Stimulated activated effector memory CD8-positive, alpha-beta T cell treated with anti-CD3 and anti-CD28 coated beads, Interleukin-12 subunit alpha, Interleukin-12 subunit beta, amount 100 ng/mL, for 72 hours (primary cell): ENCODE results near the gene ABR.
"Not testable (repeated sequence)": the region's sequence is repeated elsewhere in the genome, so short reads cannot be mapped to it uniquely, and the experiment has no call there.

Experiments used
- ATAC-seq: fragments of 150-1000 bp; cut with Tn5 transposase; 2 replicates; pipeline ENCODE4 v1.10.0; 2021
- DNase-seq, 2 donors: peaks; one replicate each; pipeline ENCODE4 v3.0.0; 2021 to 2022; ENCODE audit warnings: low spot score in 2 of 2
- H3K27ac Mint-ChIP-seq: one replicate; pipeline ENCODE4 v1.8.0; 2022; ENCODE audit warnings: mild to moderate bottlenecking, mixed read lengths
- H3K36me3 Mint-ChIP-seq: one replicate; pipeline ENCODE4 v1.8.0; 2022; ENCODE audit warnings: mild to moderate bottlenecking, mixed read lengths
- H3K4me1 Mint-ChIP-seq: one replicate; pipeline ENCODE4 v1.8.0; 2022; ENCODE audit warnings: mixed read lengths
- H3K4me3 Mint-ChIP-seq: one replicate; pipeline ENCODE4 v1.8.0; 2022; ENCODE audit warnings: mild to moderate bottlenecking, mixed read lengths
- H3K9me3 Mint-ChIP-seq: one replicate; pipeline ENCODE4 v1.8.0; 2022; ENCODE audit warnings: mixed read lengths

The ABR gene

GRCh38 chr17:1169221-1169928 is 10.4 kb downstream of the ABR start:
- Mint-ChIP-seq H3K36me3 (no peaks in the 10 kb centered on the region), H3K9me3 (no peaks in the 10 kb centered on the region), H3K4me3 (no peak overlapping the region), H3K4me1 (peaks cover 9% of the 10 kb centered on the region), H3K27ac (no peak overlapping the region)
- DNase-seq (no peak), ATAC-seq (no peak)

GRCh38 chr17:1168533-1169220 is 11.1 kb downstream of the ABR start:
- H3K4me3 Mint-ChIP-seq: no peak overlapping the region
- H3K36me3 Mint-ChIP-seq: no peaks in the 10 kb centered on the region
- H3K27ac Mint-ChIP-seq: no peak overlapping the region
- DNase-seq (no peak), ATAC-seq (no peak)
- no peaks in the 10 kb centered on the region for H3K9me3 Mint-ChIP-seq
- H3K4me1 Mint-ChIP-seq: peaks cover 3% of the 10 kb centered on the region

DNA sequence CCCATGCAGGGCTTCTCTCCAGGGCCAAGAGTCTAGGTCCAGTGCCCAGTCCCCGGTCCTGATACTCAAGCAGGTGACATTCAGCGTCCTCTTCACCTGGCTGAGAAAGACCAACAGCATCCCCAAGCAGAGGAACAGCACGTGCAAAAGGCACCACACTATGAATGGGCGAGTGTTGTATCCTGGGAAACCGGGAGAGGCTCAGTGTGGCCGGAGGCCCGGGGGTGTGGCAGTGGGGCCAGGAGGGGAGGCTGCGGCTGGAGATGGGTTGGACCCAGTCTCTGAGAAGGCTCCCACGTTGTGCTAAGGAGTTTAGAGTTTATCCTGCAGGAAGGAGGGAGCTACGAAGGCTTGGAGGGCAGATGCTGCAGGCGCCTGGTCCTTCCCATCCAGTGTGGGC is 13.5 kb downstream of the ABR start:
- no peak for ATAC-seq
- H3K4me1 Mint-ChIP-seq: no peaks in the 10 kb centered on the region
- no peaks in the 10 kb centered on the region for H3K36me3 Mint-ChIP-seq
- H3K27ac Mint-ChIP-seq: no peak overlapping the region
- no peak overlapping the region for H3K4me3 Mint-ChIP-seq
- no peak for DNase-seq
- H3K9me3 Mint-ChIP-seq: no peaks in the 10 kb centered on the region

DNA sequence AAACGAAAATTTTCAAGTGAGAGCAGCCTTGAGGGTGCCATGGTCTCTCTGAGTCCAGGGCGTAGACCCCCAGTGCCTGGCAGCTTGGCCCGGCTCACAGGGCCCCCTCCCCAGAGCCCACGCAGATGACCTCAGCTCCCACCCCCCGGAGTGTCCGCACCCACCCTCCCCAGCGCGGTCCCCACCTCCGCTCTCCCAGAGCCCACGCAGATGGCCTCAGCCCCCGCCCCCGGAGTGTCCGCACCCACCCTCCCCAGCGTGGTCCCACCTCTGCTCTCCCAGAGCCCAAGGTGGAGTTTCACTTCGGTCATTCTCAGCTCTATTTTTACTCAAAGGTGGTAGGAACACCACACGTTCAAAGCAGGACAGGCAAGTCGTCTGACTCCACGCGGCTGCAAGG is 13.9 kb downstream of the ABR start:
- H3K9me3 Mint-ChIP-seq: no peaks in the 10 kb centered on the region
- no peak overlapping the region for H3K4me3 Mint-ChIP-seq
- no peak overlapping the region for H3K27ac Mint-ChIP-seq
- H3K4me1 Mint-ChIP-seq: no peaks in the 10 kb centered on the region
- ATAC-seq (no peak), DNase-seq (no peak)
- no peaks in the 10 kb centered on the region for H3K36me3 Mint-ChIP-seq

- H3K9me3 Mint-ChIP-seq: no peaks in the 10 kb centered on the region
- H3K27ac Mint-ChIP-seq: no peak overlapping the region
- no peak overlapping the region for H3K4me3 Mint-ChIP-seq
- H3K4me1 Mint-ChIP-seq: peaks cover 5% of the 10 kb centered on the region
- no peak for ATAC-seq
- DNase-seq: no peak
- no peaks in the 10 kb centered on the region for H3K36me3 Mint-ChIP-seq
These were observed 14.7 kb downstream of the ABR start for GRCh38 chr17:1164935-1165556.

DNA sequence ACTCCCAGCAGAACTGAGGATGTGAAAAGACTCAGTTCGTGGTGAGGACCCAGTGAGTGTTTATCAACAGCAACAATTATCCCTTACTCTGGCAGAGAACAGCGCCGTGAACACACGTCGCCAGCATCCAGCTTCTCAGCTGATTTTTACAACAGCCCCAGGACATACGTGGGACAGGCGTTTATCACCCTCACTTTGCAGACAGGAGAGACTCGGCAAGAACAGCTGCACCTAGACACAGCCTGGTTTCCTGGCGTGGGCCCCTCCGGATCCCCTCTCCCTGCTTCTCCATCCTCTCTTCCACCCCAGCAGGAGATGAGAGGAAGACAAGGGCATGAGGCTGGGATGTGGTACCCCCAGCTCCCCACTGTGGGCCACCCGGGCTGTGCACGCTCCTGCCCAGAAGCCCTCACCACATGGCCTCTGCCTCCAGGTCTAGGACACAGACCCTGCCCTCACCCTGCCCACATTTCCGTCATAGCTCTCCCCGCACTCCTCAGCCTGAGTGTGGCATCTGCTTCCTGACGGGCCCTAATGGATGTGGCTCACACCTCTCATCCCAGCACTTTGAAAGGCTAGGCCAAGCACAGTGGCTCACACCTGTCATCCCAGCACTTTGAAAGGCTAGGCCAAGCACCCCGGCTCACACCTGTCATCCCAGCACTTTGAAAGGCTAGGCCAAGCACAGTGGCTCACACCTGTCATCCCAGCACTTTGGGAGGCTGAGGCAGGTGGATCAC is 17.5 kb downstream of the ABR start:
- DNase-seq (no peak), ATAC-seq (no peak)
- Mint-ChIP-seq H3K4me3 (no peak overlapping the region), H3K27ac (no peak overlapping the region), H3K9me3 (no peaks in the 10 kb centered on the region), H3K4me1 (peaks cover 5% of the 10 kb centered on the region), H3K36me3 (peaks cover 5% of the 10 kb centered on the region)

GRCh38 chr17:1160591-1161390 is 19.0 kb downstream of the ABR start:
- no peak for ATAC-seq
- DNase-seq: no peak
- peak overlapping the region; percentile 33 for H3K27ac Mint-ChIP-seq

DNA sequence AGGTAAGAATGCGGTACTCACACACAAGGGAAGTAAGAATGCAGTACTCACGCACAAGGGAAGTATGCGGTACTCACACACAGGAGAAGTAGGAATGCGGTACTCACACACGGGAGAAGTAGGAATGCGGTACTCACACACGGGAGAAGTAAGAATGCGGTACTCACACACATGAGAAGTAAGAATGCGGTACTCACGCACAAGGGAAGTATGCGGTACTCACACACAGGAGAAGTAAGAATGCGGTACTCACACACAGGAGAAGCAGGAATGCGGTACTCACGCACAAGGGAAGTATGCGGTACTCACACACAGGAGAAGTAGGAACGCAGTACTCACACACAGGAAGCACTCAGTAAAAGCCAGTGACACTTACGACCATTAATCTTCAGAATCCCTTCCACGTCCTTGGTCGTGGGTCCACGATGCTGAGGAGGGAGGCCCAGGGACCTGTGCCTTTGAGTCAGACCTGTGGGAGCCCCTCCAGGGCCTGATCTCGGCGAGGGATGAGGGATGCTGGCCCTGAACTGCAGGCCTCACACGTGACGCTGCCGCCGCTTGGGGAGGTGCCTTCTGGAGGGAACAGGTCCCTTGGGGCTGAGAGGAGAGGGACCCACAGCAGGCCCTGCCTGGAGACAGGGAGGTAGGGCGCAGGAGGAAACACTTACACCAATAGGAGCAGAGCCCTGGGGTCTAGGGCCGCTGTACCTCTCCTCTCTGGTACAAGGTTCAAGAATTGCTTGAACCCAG is 20.2 kb downstream of the ABR start:
- Mint-ChIP-seq H3K36me3 (peaks cover 5% of the 10 kb centered on the region), H3K27ac (no peak overlapping the region), H3K9me3 (no peaks in the 10 kb centered on the region), H3K4me1 (peaks cover 5% of the 10 kb centered on the region), H3K4me3 (no peak overlapping the region)
- no peak for DNase-seq
- ATAC-seq: no peak

More at GRCh38 chr17:1160591-1161390, 19.0 kb downstream of the ABR start:
- H3K4me1 Mint-ChIP-seq: peaks cover 5% of the 10 kb centered on the region
- no peak overlapping the region for H3K4me3 Mint-ChIP-seq
- H3K36me3 Mint-ChIP-seq: peaks cover 5% of the 10 kb centered on the region
- no peaks in the 10 kb centered on the region for H3K9me3 Mint-ChIP-seq

GRCh38 chr17:1158879-1159278 is 20.9 kb downstream of the ABR start:
- H3K4me1 Mint-ChIP-seq: peaks cover 5% of the 10 kb centered on the region
- H3K4me3 Mint-ChIP-seq: no peak overlapping the region
- DNase-seq (no peak), ATAC-seq (no peak)
- H3K27ac Mint-ChIP-seq: no peak overlapping the region
- no peaks in the 10 kb centered on the region for H3K9me3 Mint-ChIP-seq
- H3K36me3 Mint-ChIP-seq: peaks cover 5% of the 10 kb centered on the region

GRCh38 chr17:1156864-1157263 is 22.9 kb downstream of the ABR start:
- Mint-ChIP-seq H3K27ac (no peak overlapping the region), H3K4me3 (no peak overlapping the region), H3K9me3 (no peaks in the 10 kb centered on the region), H3K36me3 (peaks cover 5% of the 10 kb centered on the region), H3K4me1 (peaks cover 5% of the 10 kb centered on the region)
- DNase-seq (no peak), ATAC-seq (no peak)

DNA sequence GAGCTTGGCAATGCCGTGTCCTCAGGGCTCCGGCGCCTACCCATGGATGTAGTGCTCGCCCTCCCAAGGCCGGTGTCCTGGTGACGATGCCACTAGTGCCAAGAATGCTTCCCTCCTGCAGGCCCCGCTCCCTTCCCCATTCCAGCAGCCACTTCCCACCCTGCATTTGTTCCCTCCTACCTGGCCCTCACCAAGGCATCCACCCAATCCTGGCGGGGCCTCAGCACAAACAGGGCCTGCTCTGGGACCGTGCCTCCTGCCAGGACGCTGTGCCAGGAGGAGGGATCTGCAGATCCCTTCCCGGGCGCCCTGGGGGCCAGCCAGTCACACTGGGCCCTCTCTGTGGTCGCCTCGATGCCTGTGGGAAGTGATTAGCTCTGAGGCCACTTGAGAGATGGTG is 25.1 kb downstream of the ABR start:
- H3K4me1 Mint-ChIP-seq: no peaks in the 10 kb centered on the region
- peak overlapping the region; percentile 46 for H3K27ac Mint-ChIP-seq
- H3K4me3 Mint-ChIP-seq: no peak overlapping the region
- peaks cover 5% of the 10 kb centered on the region for H3K36me3 Mint-ChIP-seq
- ATAC-seq (no peak), DNase-seq (no peak)
- no peaks in the 10 kb centered on the region for H3K9me3 Mint-ChIP-seq

DNA sequence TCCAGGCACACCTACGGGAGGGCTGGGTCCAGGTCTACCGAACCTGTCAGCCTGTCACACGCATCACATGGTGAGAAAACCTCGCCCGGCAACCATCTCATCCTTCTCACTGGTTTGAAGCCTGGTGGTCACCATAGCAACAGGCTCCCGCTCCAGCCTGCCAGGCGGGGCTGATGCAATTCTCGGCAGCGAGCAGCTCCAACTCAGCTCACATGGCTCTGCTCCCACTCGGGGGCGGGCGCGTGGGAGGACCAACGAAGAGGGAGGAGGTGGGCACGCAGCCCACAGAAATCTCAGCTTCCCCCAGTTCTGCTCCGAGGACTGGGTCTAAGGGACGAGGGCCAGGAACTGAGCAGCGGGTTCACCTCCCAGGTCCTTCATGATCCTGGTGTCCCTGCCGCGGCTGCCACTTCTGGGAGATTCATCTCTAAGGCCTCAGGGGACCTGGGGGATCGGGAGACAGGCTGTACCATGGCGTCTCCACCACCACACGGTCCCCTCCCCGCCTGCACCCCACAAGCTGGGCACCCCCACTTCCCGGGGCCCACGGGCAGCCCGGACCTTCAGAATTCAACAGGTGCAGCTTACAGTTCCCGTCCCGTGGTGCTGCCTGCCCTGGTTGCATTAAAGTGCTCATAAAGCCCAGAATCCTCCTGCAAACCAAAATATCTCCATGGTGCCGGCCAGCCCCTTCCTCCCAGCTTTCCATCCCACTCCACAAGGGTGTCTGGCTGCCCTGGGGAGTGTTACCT is 25.8 kb downstream of the ABR start:
- H3K27ac Mint-ChIP-seq: peak overlapping the region; percentile 46
- ATAC-seq (no peak), DNase-seq (no peak)
- no peak overlapping the region for H3K4me3 Mint-ChIP-seq
- H3K36me3 Mint-ChIP-seq: peaks cover 5% of the 10 kb centered on the region
- H3K9me3 Mint-ChIP-seq: no peaks in the 10 kb centered on the region
- no peaks in the 10 kb centered on the region for H3K4me1 Mint-ChIP-seq

GRCh38 chr17:1152582-1152981 is 27.2 kb downstream of the ABR start:
- not testable (repeated sequence) for ATAC-seq, H3K4me1 Mint-ChIP-seq, H3K4me3 Mint-ChIP-seq, DNase-seq, H3K9me3 Mint-ChIP-seq, H3K36me3 Mint-ChIP-seq, H3K27ac Mint-ChIP-seq
